ENCODE measurements around the gene MKNK2. TPM values are rescaled to one million over a fixed set of nuclear protein-coding genes. Genes with fewer than 3 reads are reported as not detected.

The MKNK2 gene
- total and polyA plus RNA-seq, 2 of the 13 experiments (the other 11 are each of a cell fraction or from before 2014, with no cell fraction given), result 44.9 to 112 TPM

- TF ChIP-seq ZBTB7B (CRISPR knock-in tag; IDR thresholded peaks at IDR 0.05) (no peak), FLYWCH1 (CRISPR knock-in tag; IDR thresholded peaks at IDR 0.05) (no peak), STAT6 (CRISPR knock-in tag; IDR thresholded peaks at IDR 0.05; ENCODE audit: borderline replicate concordance) (no peak), RNF219 (CRISPR knock-in tag; IDR thresholded peaks at IDR 0.05) (no peak), ZNF318 (CRISPR knock-in tag; IDR thresholded peaks at IDR 0.05) (no peak), HOXA3 (CRISPR knock-in tag; IDR thresholded peaks at IDR 0.05) (no peak), RBFOX2 (IDR thresholded peaks at IDR 0.05; ENCODE audit: low read depth, low read length) (peak; percentile 51; the same call in 1 of the 2 replicates), REXO4 (CRISPR knock-in tag; IDR thresholded peaks at IDR 0.05; ENCODE audit: borderline replicate concordance) (no peak), ZNF512 (CRISPR knock-in tag; IDR thresholded peaks at IDR 0.05) (no peak), MIER2 (CRISPR knock-in tag; IDR thresholded peaks at IDR 0.05) (no peak), KLF16 (CRISPR knock-in tag; IDR thresholded peaks at IDR 0.05) (no peak), ZNF354B (CRISPR knock-in tag; IDR thresholded peaks at IDR 0.05) (no peak)
Observed at GRCh38 chr19:2055931-2056836, 5.1 kb upstream of the MKNK2 start (continued).

Data from HepG2 (cell line).